CD1c-positive myeloid dendritic cell (primary cell): Measurements from ENCODE around the gene SBF2.

Experiments
- DNase-seq: peaks from one replicate; pipeline ENCODE4 v3.0.0-alpha.2; 2016; ENCODE audit errors: extremely low spot score

Gene SBF2

GRCh38 chr11:10302359-10302743 lies 8.3 kb upstream of the SBF2 start:
- no peak for DNase-seq

GRCh38 chr11:10301656-10302358 lies 7.8 kb upstream of the SBF2 start:
- no peak for DNase-seq

DNA sequence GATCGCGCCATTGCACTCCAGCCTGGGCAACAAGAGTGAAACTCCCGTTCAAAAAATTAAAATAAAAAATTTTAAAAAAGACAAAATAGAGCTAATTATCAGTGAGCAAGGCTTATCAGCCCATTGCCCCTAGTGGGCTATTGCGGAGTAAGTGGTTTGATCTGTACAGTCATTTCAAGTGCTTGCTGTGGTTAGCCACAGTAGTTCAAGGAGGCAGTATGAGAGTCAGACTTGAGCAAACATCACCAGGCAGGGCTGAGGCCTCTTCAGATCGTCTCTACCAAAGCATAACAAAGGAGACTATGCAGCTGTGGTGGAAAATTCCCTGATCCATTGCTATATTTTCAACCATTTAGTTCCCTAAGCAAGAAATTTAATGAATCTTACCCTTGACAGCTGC lies 4.3 kb upstream of the SBF2 start:
- DNase-seq, result peak; percentile 42

- peak; percentile 56 for DNase-seq
Measured at GRCh38 chr11:10295064-10295901, 1.3 kb upstream of the SBF2 start.

DNA sequence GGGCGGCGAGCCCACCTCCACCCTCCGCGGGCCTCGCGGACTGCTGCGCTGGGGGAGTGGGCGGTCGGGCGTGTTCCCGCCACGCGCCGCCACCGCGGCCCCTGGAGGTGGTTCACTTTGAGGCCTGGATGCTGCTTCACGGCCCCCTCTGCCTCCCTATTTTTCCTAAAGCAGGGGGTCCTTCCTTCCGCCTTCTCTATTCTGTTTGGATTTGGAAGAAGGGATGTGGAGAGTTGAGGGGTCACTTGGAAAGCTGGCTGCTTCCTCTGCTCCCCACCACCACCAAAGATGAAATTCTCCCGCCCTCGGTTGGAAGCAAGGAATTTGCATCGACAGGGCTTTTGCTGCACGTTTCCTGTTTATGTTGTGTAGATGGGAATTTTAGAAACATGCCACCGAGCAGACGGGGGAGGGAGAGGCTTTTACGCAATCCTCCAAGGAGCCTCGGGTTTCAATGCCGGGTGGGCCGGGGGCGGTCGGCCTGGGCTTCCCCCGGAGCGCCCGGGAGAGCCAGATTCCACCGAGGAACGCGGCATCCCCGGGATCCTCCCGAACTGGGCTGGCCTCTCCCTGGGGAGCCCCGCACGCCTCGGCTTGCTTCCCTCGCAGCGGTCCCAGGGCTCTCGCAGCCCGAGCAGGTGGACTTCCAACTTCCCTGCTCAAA lies 403 bp upstream of the SBF2 start:
- DNase-seq, result peak; percentile 66

GRCh38 chr11:10291801-10292638 lies 2.0 kb downstream of the SBF2 start:
- DNase-seq, result peak; percentile 55

GRCh38 chr11:10289765-10290380 lies 4.1 kb downstream of the SBF2 start:
- DNase-seq, result peak; percentile 31

- no peak for DNase-seq
Measured at GRCh38 chr11:10288881-10289764, 4.9 kb downstream of the SBF2 start.

DNA sequence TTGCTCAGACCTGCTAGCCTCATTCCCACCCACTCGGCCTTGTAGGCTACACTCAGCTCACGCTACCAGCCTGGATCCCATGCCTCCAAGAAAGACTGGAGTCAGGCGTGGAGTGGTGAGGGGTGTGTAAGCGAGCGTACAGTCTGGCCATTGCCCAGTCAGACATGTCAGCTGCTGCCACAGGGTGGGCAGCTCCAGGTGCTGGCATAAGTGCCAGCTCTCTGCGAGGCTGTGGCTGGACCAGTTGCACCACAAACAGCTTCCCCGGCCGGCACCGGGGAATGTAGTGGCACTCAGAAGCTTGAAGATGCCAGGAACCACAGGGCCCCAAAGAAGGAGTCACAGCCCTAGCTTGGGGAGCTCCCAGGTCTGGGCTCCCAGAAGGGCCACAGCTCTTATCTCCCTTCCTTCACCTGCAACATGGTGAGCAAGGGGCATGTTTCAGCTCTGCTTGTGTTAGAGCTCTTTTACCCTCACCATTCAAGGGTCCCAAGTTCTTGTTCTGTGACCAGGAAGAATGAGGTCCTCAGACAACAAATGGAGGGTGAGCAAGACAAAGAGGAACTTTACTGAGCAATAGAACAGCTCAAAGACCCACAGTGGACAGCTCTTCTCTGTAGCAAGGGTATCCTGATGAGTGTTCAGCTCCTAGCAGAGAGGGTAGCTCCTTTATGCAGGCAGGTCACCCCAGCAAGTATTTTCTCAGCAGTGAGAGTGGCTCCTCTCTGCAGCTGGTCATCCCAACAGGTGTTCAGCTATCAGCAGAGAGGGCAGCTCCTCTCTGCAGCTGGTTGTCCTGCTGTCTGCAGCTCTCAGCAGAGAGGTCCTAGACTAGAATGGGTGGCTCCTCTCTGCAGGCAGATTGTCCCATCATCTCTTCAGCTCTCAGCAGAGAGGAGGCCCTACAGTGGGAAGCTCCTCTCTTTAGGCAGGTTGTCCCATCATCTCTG lies 6.0 kb downstream of the SBF2 start:
- no peak for DNase-seq

- DNase-seq, result no peak
Measured at GRCh38 chr11:10287140-10287539, 6.9 kb downstream of the SBF2 start.

DNA sequence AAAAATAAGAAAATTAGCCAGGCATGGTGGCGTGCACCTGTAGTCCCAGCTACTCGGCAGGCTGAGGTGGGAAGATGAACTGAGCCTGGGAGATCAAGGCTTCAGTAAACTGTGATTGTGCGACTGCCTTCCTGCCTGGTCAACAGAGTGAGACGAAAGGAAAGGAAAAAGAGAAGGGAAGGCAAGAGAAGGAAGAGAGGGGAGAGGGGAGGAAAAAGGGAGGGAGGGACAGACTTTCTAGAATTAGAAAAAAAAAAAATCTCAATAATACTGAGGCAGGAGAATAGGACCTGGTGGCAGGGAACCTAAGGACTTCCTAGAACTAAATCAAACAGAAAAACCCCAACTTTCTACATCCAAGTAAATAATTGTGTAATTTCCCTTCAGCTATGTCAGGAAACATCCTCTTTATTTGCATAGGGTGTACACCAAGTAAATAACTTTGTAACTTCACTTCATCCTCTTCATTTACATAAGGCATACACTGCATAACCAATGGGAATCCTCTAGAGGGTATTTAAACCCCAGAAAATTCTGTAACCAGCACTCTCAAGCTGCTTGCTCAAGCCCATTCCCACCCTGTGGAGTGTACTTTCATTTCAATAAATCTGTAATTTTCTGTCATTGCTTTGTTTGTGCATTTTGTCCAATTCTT lies 8.7 kb downstream of the SBF2 start:
- peak; percentile 80 for DNase-seq

DNA sequence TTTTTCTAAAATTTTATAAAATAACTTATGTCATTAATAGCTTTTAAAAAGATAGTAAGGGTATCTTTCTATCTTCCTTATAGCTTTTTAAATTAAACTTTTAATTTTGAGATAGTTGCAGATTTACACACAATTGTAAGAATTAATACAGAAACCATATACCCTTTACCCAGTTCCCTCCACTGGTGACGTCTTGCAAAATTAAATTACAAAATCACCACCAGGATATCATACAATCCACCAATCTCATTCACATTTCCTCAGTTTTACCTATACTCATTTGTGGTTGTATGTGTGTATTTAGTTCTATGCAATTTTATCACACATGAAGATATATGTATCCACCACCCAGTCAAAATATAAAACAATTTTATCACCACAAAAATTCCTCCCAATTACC lies 10.0 kb downstream of the SBF2 start:
- DNase-seq, result peak; percentile 12

GRCh38 chr11:10282117-10282516 lies 11.9 kb downstream of the SBF2 start:
- no peak for DNase-seq

- DNase-seq, result no peak
Measured at GRCh38 chr11:10275714-10276113, 18.3 kb downstream of the SBF2 start.

- no peak for DNase-seq
Measured at GRCh38 chr11:10274726-10275125, 19.3 kb downstream of the SBF2 start.

GRCh38 chr11:10273738-10274137 lies 20.3 kb downstream of the SBF2 start:
- no peak for DNase-seq

- DNase-seq, result no peak
Measured at GRCh38 chr11:10272132-10272531, 21.9 kb downstream of the SBF2 start.

GRCh38 chr11:10268746-10269488 lies 25.1 kb downstream of the SBF2 start:
- DNase-seq, result no peak
